Testis (tissue), 3 donors: ENCODE measurements around the gene ANKRD44. TPM values are rescaled to one million over a fixed set of nuclear protein-coding genes. Genes with fewer than 3 reads are reported as not detected.

Source experiments
- DNase-seq: peaks from one replicate; pipeline ENCODE4 v3.0.0-alpha.2; 2019
- H3K27ac ChIP-seq, 2 donors: fragments of 200-600 bp; sonication (generic); one replicate each; pipeline ENCODE4 v1.5.1; 2019
- H3K27me3 ChIP-seq: fragments of 200-600 bp; sonication (generic); one replicate; pipeline ENCODE4 v1.5.1; 2019
- H3K36me3 ChIP-seq: fragments of 200-600 bp; sonication (generic); one replicate; pipeline ENCODE4 v1.5.1; 2017; ENCODE audit warnings: low read depth; ENCODE audit errors: missing control alignments
- H3K4me1 ChIP-seq: fragments of 200-600 bp; sonication (generic); one replicate; pipeline ENCODE4 v1.5.1; 2019
- H3K4me3 ChIP-seq, 2 donors: fragments of 200-600 bp; sonication (generic); one replicate each; pipeline ENCODE4 v1.5.1; 2017 to 2019
- H3K9me3 ChIP-seq: fragments of 200-600 bp; sonication (generic); one replicate; pipeline ENCODE4 v1.5.1; 2017
- POLR2A ChIP-seq: fragments of 450-650 bp; IDR thresholded peaks from one replicate; pipeline ENCODE4 v1.6.1; 2017; ENCODE audit warnings: antibody characterized with exemption, mild to moderate bottlenecking, moderate library complexity
- WGBS, 2 donors: methylation state at CpG; one replicate each; pipeline ENCODE4 v1.1.5; 2018; 5-methylcytosine and 5-hydroxymethylcytosine counted together
- intact Hi-C: fragments of 100-400 bp; cut with DNase I; formaldehyde crosslinking; loops from one replicate; pipeline ENCODE4 v1.15.1; 2023; ENCODE audit warnings: low total_unique reads
- polyA plus RNA-seq: library from polyadenylated mRNA; stranded (reverse); fragments of 350-450 nt; fragmentation: Illumina TruSeq; extraction: RNeasy Lipid Tissue Mini Kit (QIAGEN cat#74804); gene quantifications from one replicate; pipeline ENCODE4 v1.2.3, GENCODE V29; 2014; ENCODE audit warnings: low read depth, low replicate concordance; ENCODE audit not compliant: insufficient read depth
- total RNA-seq, 2 donors: library from RNA; depleted of rRNA; stranded (reverse); fragments of >200 nt; gene quantifications; one replicate each; pipeline ENCODE4 v1.2.3, GENCODE V29; 2016
- TF ChIP-seq, protein P1 (sequence below), 3 experiments: fragments of 450-650 bp in 2 of 3; fragments of 200-600 bp in 1 of 3; sonication (generic) in 1 of 3; IDR thresholded peaks; one replicate each; pipeline ENCODE4 v1.5.1; 2016 to 2019; ENCODE audit warnings: antibody characterized with exemption in 3 of 3, mild to moderate bottlenecking in 2 of 3, moderate library complexity in 1 of 3

ANKRD44 gene
- total and polyA plus RNA-seq, 3 donors from 2014 or later = 11.2 to 14.5 (median 11.5) TPM

DNA sequence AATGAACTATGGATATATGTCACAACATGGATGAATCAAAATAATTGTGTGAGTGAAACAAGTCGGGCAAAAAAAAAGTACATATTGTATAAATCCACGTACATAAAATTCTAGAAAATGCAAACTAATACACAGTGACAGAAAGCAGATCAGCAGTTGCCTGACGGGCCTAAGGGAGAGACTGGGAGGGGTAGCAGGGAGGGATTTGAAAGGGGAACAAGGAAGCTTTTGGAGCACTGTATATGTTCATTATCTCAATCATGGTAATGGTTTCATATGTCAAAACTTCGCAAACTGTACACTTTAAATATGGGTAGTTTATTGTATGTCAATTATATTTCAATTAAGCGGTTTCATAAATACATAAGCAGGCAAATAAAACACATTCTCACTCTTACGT lies 153.8 kb downstream of the ANKRD44 start:
- Histone ChIP-seq H3K4me3 (no peak overlapping the region), H3K27me3 (no peaks in the 10 kb centered on the region), H3K27ac (no peak overlapping the region), H3K36me3 (no peaks in the 10 kb centered on the region), H3K9me3 (no peaks in the 10 kb centered on the region), H3K4me1 (no peaks in the 10 kb centered on the region)
- TF ChIP-seq POLR2A = no peak
- TF ChIP-seq, protein P1, sequence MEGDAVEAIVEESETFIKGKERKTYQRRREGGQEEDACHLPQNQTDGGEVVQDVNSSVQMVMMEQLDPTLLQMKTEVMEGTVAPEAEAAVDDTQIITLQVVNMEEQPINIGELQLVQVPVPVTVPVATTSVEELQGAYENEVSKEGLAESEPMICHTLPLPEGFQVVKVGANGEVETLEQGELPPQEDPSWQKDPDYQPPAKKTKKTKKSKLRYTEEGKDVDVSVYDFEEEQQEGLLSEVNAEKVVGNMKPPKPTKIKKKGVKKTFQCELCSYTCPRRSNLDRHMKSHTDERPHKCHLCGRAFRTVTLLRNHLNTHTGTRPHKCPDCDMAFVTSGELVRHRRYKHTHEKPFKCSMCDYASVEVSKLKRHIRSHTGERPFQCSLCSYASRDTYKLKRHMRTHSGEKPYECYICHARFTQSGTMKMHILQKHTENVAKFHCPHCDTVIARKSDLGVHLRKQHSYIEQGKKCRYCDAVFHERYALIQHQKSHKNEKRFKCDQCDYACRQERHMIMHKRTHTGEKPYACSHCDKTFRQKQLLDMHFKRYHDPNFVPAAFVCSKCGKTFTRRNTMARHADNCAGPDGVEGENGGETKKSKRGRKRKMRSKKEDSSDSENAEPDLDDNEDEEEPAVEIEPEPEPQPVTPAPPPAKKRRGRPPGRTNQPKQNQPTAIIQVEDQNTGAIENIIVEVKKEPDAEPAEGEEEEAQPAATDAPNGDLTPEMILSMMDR (IDR thresholded peaks at IDR 0.05) = no peak
- intact Hi-C loops = no loop called here
- WGBS, 2 donors = 73 to 77% methylated on average over 6 of the region's 6 CpGs
- no peak for DNase-seq

DNA sequence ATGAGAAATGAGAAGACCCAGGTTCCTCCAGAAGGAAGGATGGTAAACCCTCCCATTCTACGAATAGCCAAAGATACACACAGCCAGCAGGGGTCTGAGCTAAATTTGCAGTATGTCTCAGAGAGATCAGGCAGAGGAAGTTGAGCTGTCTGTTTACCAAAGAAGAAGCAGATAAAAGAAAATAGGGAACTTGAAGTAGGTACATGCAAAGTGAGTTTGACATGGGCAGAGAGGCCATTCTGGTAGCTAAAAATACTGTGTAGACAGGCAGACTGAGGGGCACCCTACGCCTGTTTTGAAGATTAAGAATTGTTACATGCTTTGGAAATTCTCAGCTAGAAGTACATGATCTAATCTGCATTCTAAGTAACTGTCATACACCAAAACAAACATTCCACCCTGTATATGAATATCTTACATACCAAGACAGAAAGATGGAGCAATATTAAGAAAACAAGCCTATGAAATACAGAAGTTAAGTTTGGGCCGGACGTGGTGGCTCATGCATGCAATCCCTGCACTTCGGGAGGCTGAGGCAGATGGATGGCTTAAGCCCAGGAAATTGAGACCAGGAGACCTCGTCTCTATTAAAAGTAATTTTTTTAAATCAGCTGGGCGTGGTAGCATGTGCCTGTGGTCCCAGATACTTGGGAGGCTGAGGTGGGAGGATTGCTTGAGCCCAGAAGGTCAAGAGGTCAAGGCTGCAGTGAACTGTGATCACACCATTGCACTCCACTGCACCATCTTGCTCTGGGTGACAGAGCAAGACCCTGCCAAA lies 157.9 kb downstream of the ANKRD44 start:
- 69 to 79% methylated on average over 7 of the region's 7 CpGs for WGBS, 2 donors
- Histone ChIP-seq H3K9me3 (no peaks in the 10 kb centered on the region), H3K27me3 (no peaks in the 10 kb centered on the region), H3K36me3 (no peaks in the 10 kb centered on the region), H3K4me1 (no peaks in the 10 kb centered on the region), H3K27ac (no peak overlapping the region), H3K4me3 (no peak overlapping the region)
- intact Hi-C loops = no loop called here
- DNase-seq = no peak
- TF ChIP-seq, protein P1 (IDR thresholded peaks at IDR 0.05) = no peak
- TF ChIP-seq POLR2A = no peak

DNA sequence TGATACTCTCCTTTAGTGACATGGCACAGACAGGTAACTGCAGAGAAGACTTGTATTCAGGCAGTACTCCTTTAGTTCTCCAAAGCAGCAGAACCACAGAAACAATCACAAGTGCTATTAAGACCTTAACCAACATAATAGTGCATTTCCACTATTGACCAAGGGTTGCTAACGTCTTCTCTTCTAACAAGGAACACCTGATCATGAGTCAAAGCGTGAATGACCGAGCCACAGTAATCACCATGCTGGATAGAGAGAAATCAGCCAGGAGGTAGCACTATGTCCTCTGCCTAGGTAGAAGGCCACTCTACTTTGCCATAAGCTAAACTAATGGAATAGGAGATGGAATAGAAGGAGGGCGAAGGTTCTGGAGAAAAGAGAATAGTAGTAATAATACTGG lies 161.0 kb downstream of the ANKRD44 start:
- Histone ChIP-seq H3K36me3 (no peaks in the 10 kb centered on the region), H3K27ac (no peak overlapping the region), H3K4me1 (no peaks in the 10 kb centered on the region), H3K9me3 (no peaks in the 10 kb centered on the region), H3K4me3 (no peak overlapping the region), H3K27me3 (no peaks in the 10 kb centered on the region)
- intact Hi-C loops = no loop called here
- 94 to 95% methylated on average over 4 of the region's 4 CpGs for WGBS, 2 donors
- DNase-seq = no peak
- TF ChIP-seq POLR2A = no peak
- TF ChIP-seq, protein P1 (IDR thresholded peaks at IDR 0.05) = no peak

DNA sequence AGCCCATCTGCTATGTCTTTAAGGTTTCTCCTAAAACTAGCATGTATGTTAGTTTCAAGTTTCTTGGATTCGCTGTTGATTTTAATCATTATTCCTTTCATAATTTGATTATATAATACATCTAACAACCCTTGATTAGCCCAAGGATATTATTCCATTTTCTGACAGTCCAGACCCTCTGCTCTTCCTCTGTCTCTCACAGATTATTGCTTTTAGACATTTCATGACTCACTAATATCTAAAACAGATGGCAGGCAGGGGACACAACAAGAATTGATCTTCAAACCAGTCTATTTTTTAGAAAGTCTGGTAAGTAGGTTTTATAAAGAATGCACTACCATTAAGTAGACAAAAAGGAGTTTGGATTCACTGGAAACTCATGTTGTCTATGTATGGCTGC lies 162.2 kb downstream of the ANKRD44 start:
- Histone ChIP-seq H3K27ac (no peak overlapping the region), H3K36me3 (no peaks in the 10 kb centered on the region), H3K9me3 (no peaks in the 10 kb centered on the region), H3K27me3 (no peaks in the 10 kb centered on the region), H3K4me1 (no peaks in the 10 kb centered on the region), H3K4me3 (no peak overlapping the region)
- no peak for TF ChIP-seq POLR2A
- TF ChIP-seq, protein P1 (IDR thresholded peaks at IDR 0.05) = no peak
- 86 to 97% methylated on average over 1 of the region's 1 CpG for WGBS, 2 donors
- intact Hi-C loops = no loop called here
- DNase-seq = no peak

DNA sequence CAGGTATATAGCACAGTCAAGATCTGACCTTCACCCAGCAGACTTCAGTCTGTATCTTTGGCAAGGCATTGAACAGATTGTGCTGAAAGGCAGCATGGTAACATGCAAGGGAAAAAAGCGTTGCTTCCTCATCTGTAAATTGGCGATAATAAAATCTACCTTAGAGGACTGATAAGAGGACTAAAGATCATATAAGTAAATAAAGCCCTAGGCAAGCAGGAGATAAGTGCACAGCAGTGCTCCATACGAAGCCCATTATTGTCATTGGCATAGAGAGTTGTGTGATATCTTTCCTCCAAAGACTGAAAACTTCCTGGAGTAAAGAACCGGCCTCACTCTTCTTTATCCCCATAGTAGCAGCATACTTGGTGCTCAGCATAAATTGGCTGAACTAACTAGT lies 162.6 kb downstream of the ANKRD44 start:
- Histone ChIP-seq H3K27me3 (no peaks in the 10 kb centered on the region), H3K36me3 (no peaks in the 10 kb centered on the region), H3K4me1 (no peaks in the 10 kb centered on the region), H3K4me3 (no peak overlapping the region), H3K27ac (no peak overlapping the region), H3K9me3 (no peaks in the 10 kb centered on the region)
- no peak for TF ChIP-seq POLR2A
- TF ChIP-seq, protein P1 (IDR thresholded peaks at IDR 0.05) = no peak
- WGBS, 2 donors = 91 to 93% methylated on average over 4 of the region's 4 CpGs
- no peak for DNase-seq
- intact Hi-C loops = no loop called here
